ENCODE data around the gene TRMU. TPM values are rescaled to one million over a fixed set of nuclear protein-coding genes. Genes with fewer than 3 reads are reported as not detected.

TRMU gene
- total and polyA plus RNA-seq, 2 donors (not counting 3 experiments of a cell fraction or from before 2014, with no cell fraction given): 42.4 to 65.7 TPM

DNA sequence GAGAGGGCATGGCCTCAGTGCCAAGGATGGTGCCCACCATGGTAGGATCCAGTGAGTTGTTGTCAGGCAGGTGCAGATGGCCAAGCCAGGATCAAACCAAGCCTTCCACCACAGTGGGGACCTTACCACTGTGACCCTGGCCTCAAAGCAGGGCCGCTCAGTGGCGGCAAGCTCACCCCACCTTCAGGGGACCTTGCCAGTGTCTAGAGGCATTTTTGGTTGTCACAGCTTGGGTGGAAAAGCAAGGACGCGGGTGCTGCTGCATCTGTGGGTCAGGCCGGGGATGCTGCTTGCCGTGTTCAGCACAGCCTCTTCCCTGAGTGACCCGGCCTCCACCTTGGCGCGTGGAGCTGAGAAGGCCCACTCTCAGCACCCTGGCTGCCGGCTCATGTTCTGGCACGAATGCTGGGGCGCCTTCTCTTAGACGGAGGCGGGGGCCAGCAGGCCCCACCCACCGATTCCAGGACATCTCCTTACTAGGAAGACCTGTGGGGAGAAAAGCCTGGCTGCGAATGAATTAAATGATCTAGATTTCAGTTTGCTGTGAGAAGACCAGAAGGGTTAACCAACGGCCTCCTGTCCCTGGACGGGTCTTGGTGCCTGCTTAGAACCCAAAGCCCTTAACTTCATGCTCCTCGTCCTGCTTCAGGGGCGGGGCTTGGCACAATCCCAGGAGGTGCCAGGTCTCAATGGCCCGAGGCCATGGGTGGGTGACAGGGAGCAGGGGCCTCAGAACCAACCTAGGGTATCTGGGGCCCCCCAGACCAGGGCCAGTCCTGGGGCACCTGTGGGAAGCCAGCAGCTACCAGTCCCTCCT is 18.9 kb downstream of the TRMU start:
- Histone ChIP-seq H3K9me3 (replicated peaks; ENCODE audit: control insufficient read depth, insufficient read depth, low read length) (no peaks in the 10 kb centered on the region), H3K4me3 (replicated peaks in 1 of 3; ENCODE audit: insufficient read depth in 1 of 3, low read depth in 1 of 3, low read length in 3 of 3) (no peak overlapping the region), H3K9me1 (replicated peaks; ENCODE audit: control insufficient read depth, extremely low read depth, insufficient read depth, low read length) (no peaks in the 10 kb centered on the region), H3K4me1 (ENCODE audit: control insufficient read depth, extremely low read depth, insufficient read depth, low read length) (no peaks in the 10 kb centered on the region), H3K4me2 (ENCODE audit: insufficient read depth, low read length) (no peak overlapping the region), H3K9ac (replicated peaks; ENCODE audit: extremely low read depth, insufficient read depth, low read length) (no peak overlapping the region), H3K27me3 (ENCODE audit: control insufficient read depth in 2 of 2, insufficient read depth in 2 of 2, low read length in 2 of 2) (no peaks in the 10 kb centered on the region), H2AFZ (ENCODE audit: low read depth, low read length) (no peak overlapping the region), H3K27ac (ENCODE audit: insufficient read depth, low read depth, low read length) (no peak overlapping the region), H3K79me2 (ENCODE audit: control insufficient read depth, insufficient read depth, low read length) (no peaks in the 10 kb centered on the region), H3K36me3 (ENCODE audit: control insufficient read depth in 2 of 2, extremely low read depth in 1 of 2, insufficient read depth in 2 of 2, low read length in 2 of 2) (peaks cover 7 to 40% of the 10 kb centered on the region in 2 experiments), H4K20me1 (replicated peaks; ENCODE audit: control insufficient read depth, extremely low read depth, insufficient read depth, low read length) (no peaks in the 10 kb centered on the region)
- ChIA-PET POLR2A (no interaction called here), CTCF (interaction anchor here (1.2 to 6.0 kb wide), 2 partner anchors 14 to 188 kb away, joined by 6 to 43 read pairs; no protein-coding TSS in a partner anchor)
- FAIRE-seq (no peak), DNase-seq (ENCODE audit: low read depth, low spot score) (no peak)
- TF ChIP-seq, protein P1, sequence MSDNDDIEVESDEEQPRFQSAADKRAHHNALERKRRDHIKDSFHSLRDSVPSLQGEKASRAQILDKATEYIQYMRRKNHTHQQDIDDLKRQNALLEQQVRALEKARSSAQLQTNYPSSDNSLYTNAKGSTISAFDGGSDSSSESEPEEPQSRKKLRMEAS (IDR thresholded peaks at IDR 0.05; ENCODE audit: insufficient read depth, insufficient read length): no peak
- no TSS peak for BruUV-seq (replicated peaks)
- intact Hi-C loops (cut with micrococcal nuclease): no loop called here
- dilution Hi-C loops (cut with MboI; ENCODE audit: extremely low pct_ligation_motif_present, low sequenced_read_pairs): no loop called here

- no peaks in the 10 kb centered on the region for H3K9me3 ChIP-seq (replicated peaks; ENCODE audit: control insufficient read depth, insufficient read depth, low read length)
- ChIA-PET CTCF (interaction anchor here (1.0 to 6.0 kb wide), 6 partner anchors 10 to 233 kb away, joined by 3 to 43 read pairs (median 5); no protein-coding TSS in a partner anchor), POLR2A (no interaction called here)
- no peaks in the 10 kb centered on the region for H3K4me1 ChIP-seq (ENCODE audit: control insufficient read depth, extremely low read depth, insufficient read depth, low read length)
- no TSS peak for BruUV-seq (replicated peaks)
- no peak overlapping the region for H3K4me2 ChIP-seq (ENCODE audit: insufficient read depth, low read length)
- no peak overlapping the region for H3K9ac ChIP-seq (replicated peaks; ENCODE audit: extremely low read depth, insufficient read depth, low read length)
- no peak overlapping the region for H2AFZ ChIP-seq (ENCODE audit: low read depth, low read length)
- FAIRE-seq (no peak), DNase-seq (ENCODE audit: low read depth, low spot score) (no peak)
- H4K20me1 ChIP-seq (replicated peaks; ENCODE audit: control insufficient read depth, extremely low read depth, insufficient read depth, low read length): no peaks in the 10 kb centered on the region
- intact Hi-C loops (cut with micrococcal nuclease): loop anchor here (1.0 kb wide), 1 partner anchor 187 kb away; no protein-coding TSS in a partner anchor
- H3K79me2 ChIP-seq (ENCODE audit: control insufficient read depth, insufficient read depth, low read length): no peaks in the 10 kb centered on the region
- H3K27ac ChIP-seq (ENCODE audit: insufficient read depth, low read depth, low read length): no peak overlapping the region
- H3K36me3 ChIP-seq (ENCODE audit: control insufficient read depth in 2 of 2, extremely low read depth in 1 of 2, insufficient read depth in 2 of 2, low read length in 2 of 2): peaks cover 7 to 40% of the 10 kb centered on the region in 2 experiments
- no peak overlapping the region for H3K4me3 ChIP-seq (replicated peaks in 1 of 3; ENCODE audit: insufficient read depth in 1 of 3, low read depth in 1 of 3, low read length in 3 of 3)
- TF ChIP-seq EZH2 (IDR thresholded peaks at IDR 0.05; ENCODE audit: borderline replicate concordance, low read depth, low read length, severe bottlenecking): no peak
- no peak for TF ChIP-seq MYC (IDR thresholded peaks at IDR 0.05; ENCODE audit: low read depth, low read length)
- TF ChIP-seq POLR2A (IDR thresholded peaks at IDR 0.05; ENCODE audit: low read depth, low read length): no peak
- no peak for TF ChIP-seq CTCF (IDR thresholded peaks at IDR 0.05; ENCODE audit: extremely low read depth in 1 of 2, insufficient read depth in 1 of 2, low read depth in 1 of 2, low read length in 2 of 2)
- TF ChIP-seq GATA2 (IDR thresholded peaks at IDR 0.05; ENCODE audit: insufficient read depth, insufficient read length, low read depth, low read length): no peak
- no peak for TF ChIP-seq POLR2AphosphoS5 (IDR thresholded peaks at IDR 0.05; ENCODE audit: insufficient read depth, low read depth, low read length)
- TF ChIP-seq FOS (IDR thresholded peaks at IDR 0.05; ENCODE audit: borderline replicate concordance, insufficient read depth, low read length): no peak
- TF ChIP-seq, protein P1 (IDR thresholded peaks at IDR 0.05; ENCODE audit: insufficient read depth, insufficient read length): no peak
- TF ChIP-seq JUN (IDR thresholded peaks at IDR 0.05; ENCODE audit: borderline replicate concordance, insufficient read depth, insufficient read length, low read depth): no peak
- no peaks in the 10 kb centered on the region for H3K9me1 ChIP-seq (replicated peaks; ENCODE audit: control insufficient read depth, extremely low read depth, insufficient read depth, low read length)
- dilution Hi-C loops (cut with MboI; ENCODE audit: extremely low pct_ligation_motif_present, low sequenced_read_pairs): no loop called here
- no peaks in the 10 kb centered on the region for H3K27me3 ChIP-seq (ENCODE audit: control insufficient read depth in 2 of 2, insufficient read depth in 2 of 2, low read length in 2 of 2)
These were observed 19.4 kb downstream of the TRMU start for GRCh38 chr22:46354993-46355305.

Data from endothelial cell of umbilical vein (primary cell).